ENCODE measurements around the gene RBFOX2.

The RBFOX2 gene

GRCh38 chr22:35947794-35948425 is 80.7 kb downstream of the RBFOX2 start:
- in situ Hi-C loops (cut with MboI; ENCODE audit: low sequenced_read_pairs), result no loop called here

- in situ Hi-C loops (cut with MboI; ENCODE audit: low sequenced_read_pairs), result no loop called here
These were observed 84.2 kb downstream of the RBFOX2 start for GRCh38 chr22:35944458-35944857.

DNA sequence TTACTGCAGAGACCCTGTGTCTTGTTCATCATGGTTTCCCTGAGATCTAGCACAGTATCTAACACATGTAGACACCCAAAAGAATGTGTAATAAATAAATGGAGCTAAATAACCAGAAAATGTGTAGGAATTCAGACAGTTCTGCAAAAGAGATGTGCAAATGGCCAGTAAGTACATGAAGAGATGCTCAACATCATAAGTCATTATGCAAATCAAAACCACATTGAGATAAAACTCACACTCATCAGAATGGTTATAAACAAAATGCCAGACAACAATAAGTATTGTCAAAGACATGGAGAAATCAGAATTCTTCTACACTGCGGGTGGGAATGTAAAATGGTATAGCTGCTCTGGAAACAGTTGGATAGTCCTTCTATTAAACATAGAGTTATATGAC is 88.5 kb downstream of the RBFOX2 start:
- in situ Hi-C loops (cut with MboI; ENCODE audit: low sequenced_read_pairs), result no loop called here

GRCh38 chr22:35938226-35938625 is 90.4 kb downstream of the RBFOX2 start:
- in situ Hi-C loops (cut with MboI; ENCODE audit: low sequenced_read_pairs), result no loop called here

DNA sequence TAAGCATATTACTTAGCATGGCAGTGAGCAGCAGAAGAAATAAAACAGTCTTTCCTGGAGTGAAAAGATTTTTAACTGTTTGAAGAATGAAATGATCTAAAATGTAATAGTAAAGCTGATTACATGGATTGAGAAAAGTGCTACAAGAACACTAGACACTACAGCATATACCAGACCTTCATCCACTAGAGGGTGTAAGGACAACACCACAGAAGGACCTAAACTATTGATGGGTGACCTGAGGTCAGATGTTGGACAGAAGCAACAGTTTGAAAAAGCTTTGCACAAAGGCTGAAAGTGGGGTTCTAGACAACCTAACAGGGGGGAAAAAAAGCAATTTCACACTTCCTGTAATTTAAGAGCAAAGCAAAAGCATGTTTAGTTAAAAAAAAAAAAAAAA is 97.7 kb downstream of the RBFOX2 start:
- in situ Hi-C loops (cut with MboI; ENCODE audit: low sequenced_read_pairs), result no loop called here

GRCh38 chr22:35928285-35928798 is 100.3 kb downstream of the RBFOX2 start:
- in situ Hi-C loops (cut with MboI; ENCODE audit: low sequenced_read_pairs), result no loop called here

GRCh38 chr22:35923026-35923425 is 105.6 kb downstream of the RBFOX2 start:
- in situ Hi-C loops (cut with MboI; ENCODE audit: low sequenced_read_pairs), result no loop called here

- in situ Hi-C loops (cut with MboI; ENCODE audit: low sequenced_read_pairs), result no loop called here
These were observed 106.8 kb downstream of the RBFOX2 start for GRCh38 chr22:35921777-35922176.

DNA sequence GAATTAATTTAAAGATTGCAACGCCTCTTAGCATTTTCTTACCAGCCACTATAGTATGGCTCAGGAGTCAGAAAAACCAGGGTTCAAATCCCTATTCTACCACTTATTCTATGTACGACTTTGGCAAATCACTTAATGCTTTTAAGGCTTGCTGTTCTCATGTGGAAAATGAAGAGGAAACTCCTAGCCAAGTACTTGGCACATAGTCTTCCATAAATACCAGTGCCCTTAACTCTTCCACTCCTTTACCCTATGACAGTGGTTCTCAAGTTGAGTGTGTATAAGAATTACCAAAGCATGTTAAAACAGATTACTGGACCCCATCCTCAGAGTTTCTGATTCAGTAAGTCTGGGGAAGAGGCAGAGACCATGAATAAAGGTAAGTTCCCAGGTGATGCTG is 107.6 kb downstream of the RBFOX2 start:
- in situ Hi-C loops (cut with MboI; ENCODE audit: low sequenced_read_pairs), result no loop called here

DNA sequence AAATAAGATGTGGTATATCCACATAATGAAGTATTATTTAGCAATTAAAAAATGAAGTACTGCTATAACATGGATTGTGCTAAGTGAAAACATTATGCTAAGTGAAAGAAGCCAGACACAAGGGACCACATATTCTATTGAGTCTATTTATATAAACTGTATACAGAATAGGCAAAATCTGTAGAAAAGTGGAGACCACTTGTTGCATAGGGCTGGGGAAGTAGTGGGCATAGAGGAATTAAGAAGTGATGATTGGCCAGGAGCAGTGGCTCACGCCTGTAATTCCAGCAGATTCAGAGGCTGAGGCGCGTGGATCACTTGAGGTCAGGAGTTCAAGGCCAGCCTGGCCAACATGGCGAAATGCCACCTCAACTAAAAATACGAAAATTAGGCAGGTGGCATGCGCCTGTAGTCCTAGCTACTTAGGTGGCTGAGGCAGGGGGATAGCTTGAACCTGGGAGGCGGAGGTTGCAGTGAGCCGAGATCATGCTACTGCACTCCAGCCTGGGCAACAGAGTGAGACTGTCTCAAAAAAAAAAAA is 109.6 kb downstream of the RBFOX2 start:
- in situ Hi-C loops (cut with MboI; ENCODE audit: low sequenced_read_pairs), result no loop called here

GRCh38 chr22:35918456-35918855 is 110.2 kb downstream of the RBFOX2 start:
- in situ Hi-C loops (cut with MboI; ENCODE audit: low sequenced_read_pairs), result no loop called here

DNA sequence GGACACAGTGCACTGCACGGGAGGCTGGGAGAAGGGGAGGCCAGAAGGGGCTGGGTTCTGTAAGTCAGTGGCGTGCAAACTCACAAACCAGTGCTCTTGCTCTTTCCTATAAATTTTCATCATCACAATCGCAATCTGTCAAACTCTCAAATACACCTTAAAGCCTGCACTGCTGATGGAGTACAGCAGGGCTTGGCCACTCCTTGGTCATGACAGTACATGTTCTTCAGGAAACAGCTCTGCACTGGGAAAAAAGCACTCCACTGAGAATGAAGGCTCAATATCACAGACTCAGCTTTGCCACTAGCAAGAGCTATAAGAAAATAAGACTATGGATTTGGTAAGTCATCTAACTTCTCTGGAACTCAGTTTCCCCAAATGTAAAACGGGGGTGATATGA is 111.0 kb downstream of the RBFOX2 start:
- in situ Hi-C loops (cut with MboI; ENCODE audit: low sequenced_read_pairs), result no loop called here

- in situ Hi-C loops (cut with MboI; ENCODE audit: low sequenced_read_pairs), result no loop called here
These were observed 113.1 kb downstream of the RBFOX2 start for GRCh38 chr22:35915477-35916013.

- in situ Hi-C loops (cut with MboI; ENCODE audit: low sequenced_read_pairs), result no loop called here
These were observed 113.8 kb downstream of the RBFOX2 start for GRCh38 chr22:35914665-35915476.

DNA sequence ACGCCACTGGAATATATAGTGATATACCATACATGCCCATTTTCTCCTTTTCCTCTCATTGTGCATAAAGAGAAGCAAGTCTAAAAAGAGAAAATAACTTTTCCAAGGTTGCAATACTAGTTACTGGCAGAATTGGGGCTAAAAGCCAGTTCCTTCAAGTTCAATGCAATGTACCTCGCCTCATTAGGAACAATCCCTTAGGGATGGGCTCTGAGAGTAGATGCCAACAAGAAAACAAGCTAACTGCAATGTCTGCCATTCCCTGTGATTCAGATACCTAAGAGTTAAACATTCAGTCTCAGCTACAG is 114.3 kb downstream of the RBFOX2 start:
- in situ Hi-C loops (cut with MboI; ENCODE audit: low sequenced_read_pairs), result no loop called here

DNA sequence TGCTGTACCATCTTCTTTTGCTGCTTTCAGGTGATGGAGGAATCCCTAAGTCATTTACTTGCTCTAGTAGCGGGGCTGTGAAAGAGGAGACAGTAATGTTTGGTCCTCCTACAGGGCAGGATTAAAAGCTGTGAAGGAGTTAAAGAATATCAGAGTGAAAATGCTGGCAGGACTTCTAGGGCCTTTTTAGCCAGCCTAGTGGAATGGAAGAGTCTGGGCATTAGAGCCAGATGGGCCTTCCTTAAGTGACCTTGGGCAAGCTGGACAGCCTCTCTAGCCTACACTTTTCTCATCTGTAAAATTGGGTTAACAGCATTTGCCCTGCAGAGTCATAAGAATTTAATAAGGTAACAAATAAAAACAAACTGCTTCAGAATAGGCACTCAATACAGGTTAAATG is 114.7 kb downstream of the RBFOX2 start:
- in situ Hi-C loops (cut with MboI; ENCODE audit: low sequenced_read_pairs), result no loop called here

- in situ Hi-C loops (cut with MboI; ENCODE audit: low sequenced_read_pairs), result no loop called here
These were observed 116.0 kb downstream of the RBFOX2 start for GRCh38 chr22:35912658-35913057.

- in situ Hi-C loops (cut with MboI; ENCODE audit: low sequenced_read_pairs), result no loop called here
These were observed 116.7 kb downstream of the RBFOX2 start for GRCh38 chr22:35911877-35912276.

DNA sequence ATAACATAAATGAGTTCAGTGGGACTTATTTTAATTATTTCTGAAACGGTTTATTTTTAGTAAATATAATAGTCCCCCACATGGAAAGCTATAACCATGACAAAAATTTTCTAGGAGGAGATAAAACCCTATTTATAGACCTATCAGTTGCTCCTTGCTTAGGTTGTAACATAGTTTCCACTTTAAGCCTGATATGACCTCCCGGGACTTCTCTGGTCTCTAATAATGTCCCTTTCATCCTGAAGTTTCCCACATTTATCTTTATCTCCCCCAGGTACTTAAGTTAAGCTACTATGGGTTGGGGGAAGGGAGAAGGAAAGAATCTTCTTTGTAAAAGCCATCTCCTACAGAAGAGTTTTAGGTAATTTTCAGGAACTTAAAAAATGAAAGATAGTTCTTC is 117.7 kb downstream of the RBFOX2 start:
- in situ Hi-C loops (cut with MboI; ENCODE audit: low sequenced_read_pairs), result no loop called here

- in situ Hi-C loops (cut with MboI; ENCODE audit: low sequenced_read_pairs), result no loop called here
These were observed 118.4 kb downstream of the RBFOX2 start for GRCh38 chr22:35910003-35910769.

- in situ Hi-C loops (cut with MboI; ENCODE audit: low sequenced_read_pairs), result no loop called here
These were observed 122.7 kb downstream of the RBFOX2 start for GRCh38 chr22:35905894-35906293.
